ENCODE data around the gene CLEC4G. TPM values are rescaled to one million over a fixed set of nuclear protein-coding genes. Genes with fewer than 3 reads are reported as not detected.
"Not testable (repeated sequence)": the region's sequence is repeated elsewhere in the genome, so short reads cannot be mapped to it uniquely, and the experiment has no call there.

The CLEC4G gene
- total RNA-seq, 1 donor from 2014 or later: 1.1 TPM

- DNase-seq: no peak
- no peak for ATAC-seq (ENCODE audit: poor library complexity)
- intact Hi-C loops (cut with DNase I): no loop called here
Measured at GRCh38 chr19:7748756-7749155, 16.8 kb upstream of the CLEC4G start.

- DNase-seq (no peak), ATAC-seq (ENCODE audit: poor library complexity) (no peak)
- intact Hi-C loops (cut with DNase I): no loop called here
Measured at GRCh38 chr19:7748171-7748570, 16.3 kb upstream of the CLEC4G start.

- intact Hi-C loops (cut with DNase I): no loop called here
- DNase-seq (no peak), ATAC-seq (ENCODE audit: poor library complexity) (peak; percentile 34)
Measured at GRCh38 chr19:7746903-7747884, 15.3 kb upstream of the CLEC4G start, which contains the start of gene CD209. Gene CD209 (minus strand): TSS chr19:7747534. CDS start chr19:7747511, 23 bp downstream.

DNA sequence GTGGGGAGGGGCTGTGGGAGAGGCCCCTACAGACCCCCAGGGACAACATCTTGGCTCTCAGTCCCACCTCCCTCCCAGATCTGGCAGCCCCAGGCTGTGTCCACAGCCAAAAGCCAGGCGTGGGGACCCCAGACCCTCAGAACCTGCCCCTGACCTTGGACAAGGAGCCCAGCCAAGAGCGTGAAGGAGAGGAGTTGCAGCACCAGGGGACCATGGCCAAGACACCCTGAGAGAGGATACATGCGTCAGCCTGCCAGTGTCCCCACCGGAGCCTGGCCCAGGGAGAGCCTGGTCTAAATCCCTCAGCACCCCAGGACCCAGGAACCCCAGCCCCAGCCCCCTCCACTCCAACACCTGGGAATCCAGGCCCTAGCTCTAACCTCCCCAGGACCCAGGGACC lies 14.4 kb upstream of the CLEC4G start:
- ATAC-seq (ENCODE audit: poor library complexity); intact Hi-C loops (cut with DNase I); DNase-seq: not testable (repeated sequence)

GRCh38 chr19:7744871-7745650 lies 13.2 kb upstream of the CLEC4G start:
- ATAC-seq (ENCODE audit: poor library complexity): no peak
- DNase-seq: no peak
- intact Hi-C loops (cut with DNase I): no loop called here

DNA sequence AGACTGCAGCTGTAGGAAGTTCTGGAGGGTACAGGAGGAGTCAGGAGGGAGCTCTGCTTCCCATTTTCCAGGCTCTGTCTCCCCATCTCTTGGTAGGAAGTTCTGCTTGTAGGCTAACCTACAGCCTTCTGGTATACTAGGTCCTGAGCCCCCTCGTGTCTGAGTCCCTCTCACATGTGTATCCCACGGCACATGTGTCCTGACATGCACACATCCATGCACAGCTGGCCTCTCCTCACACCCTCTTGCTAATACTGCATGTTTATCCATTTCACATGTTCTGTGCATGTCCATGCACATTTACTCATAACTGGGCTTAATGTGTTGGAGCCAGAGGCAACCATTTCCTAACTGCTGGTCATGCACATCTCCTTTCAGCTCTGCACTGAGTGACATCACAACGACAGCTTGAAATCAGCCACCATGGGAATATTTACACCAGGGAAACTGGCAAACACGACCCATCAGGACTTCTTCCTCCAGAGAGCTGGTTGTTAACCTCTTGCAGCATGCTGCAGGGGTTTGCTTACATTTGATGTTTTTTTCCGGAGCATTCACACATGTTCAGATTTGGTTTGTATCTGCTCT lies 12.4 kb upstream of the CLEC4G start:
- DNase-seq: no peak
- ATAC-seq (ENCODE audit: poor library complexity): no peak
- intact Hi-C loops (cut with DNase I): no loop called here

DNA sequence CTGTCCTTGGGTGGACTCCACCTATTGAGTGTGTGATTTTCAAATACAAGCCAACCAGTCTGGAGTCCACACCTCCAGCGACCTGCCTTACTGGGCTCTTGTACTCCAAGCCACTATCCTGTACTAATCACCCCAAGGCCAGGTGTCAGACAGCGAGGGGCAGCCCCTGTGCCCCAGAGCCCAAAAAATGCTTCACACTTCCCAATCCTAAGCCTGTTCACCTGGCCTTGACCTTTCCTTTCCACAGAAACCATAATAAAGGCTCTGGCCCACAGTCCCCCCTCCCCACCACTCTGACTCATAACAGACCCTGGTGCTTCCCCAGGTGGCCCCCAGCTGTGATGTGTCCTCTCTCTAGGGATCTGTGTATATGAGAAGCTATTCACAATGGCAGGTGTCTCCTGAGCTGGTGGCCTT lies 11.5 kb upstream of the CLEC4G start:
- ATAC-seq (ENCODE audit: poor library complexity): no peak
- DNase-seq: no peak
- intact Hi-C loops (cut with DNase I): no loop called here

DNA sequence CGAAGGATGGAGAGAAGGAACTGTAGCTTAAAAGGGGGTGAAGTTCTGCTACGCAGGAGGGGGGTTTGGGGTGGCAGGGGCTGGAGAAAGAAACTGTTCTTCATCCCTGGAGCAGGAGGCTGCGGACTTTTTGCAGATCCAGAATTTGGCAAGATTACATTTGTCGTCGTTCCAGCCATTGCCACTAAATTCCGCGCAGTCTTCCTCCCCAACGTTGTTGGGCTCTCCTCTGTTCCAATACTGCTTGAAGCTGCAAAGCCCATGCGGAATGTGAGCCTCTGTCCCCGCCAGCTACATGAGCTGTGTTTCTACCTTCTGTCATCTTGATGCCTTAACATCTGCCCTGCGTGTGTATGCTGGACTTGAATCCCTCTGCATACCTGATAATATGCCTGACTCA lies 11.1 kb upstream of the CLEC4G start:
- DNase-seq: no peak
- intact Hi-C loops (cut with DNase I): no loop called here
- no peak for ATAC-seq (ENCODE audit: poor library complexity)

GRCh38 chr19:7742575-7742974 lies 10.7 kb upstream of the CLEC4G start:
- intact Hi-C loops (cut with DNase I): no loop called here
- ATAC-seq (ENCODE audit: poor library complexity) (no peak), DNase-seq (no peak)

DNA sequence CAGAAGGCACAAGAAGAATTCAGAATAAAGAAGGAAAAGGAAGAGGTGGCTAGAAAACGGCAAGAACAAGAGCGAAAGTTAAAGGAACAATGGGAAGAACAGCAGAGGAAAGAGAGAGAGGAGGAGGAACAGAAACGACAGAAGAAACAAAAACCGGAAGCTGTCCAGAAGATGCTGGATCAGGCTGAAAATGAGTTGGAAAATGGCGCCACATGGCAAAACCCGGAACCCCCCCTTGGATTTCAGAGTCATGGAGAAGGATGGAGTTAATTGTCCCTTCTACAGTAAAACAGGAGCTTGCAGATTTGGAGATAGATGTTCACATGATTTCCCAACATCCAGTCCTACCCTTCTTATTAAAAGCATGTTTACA lies 8.8 kb upstream of the CLEC4G start:
- intact Hi-C loops (cut with DNase I): no loop called here
- no peak for DNase-seq
- no peak for ATAC-seq (ENCODE audit: poor library complexity)

- no peak for DNase-seq
- no peak for ATAC-seq (ENCODE audit: poor library complexity)
- intact Hi-C loops (cut with DNase I): no loop called here
Measured at GRCh38 chr19:7739801-7740681, 8.1 kb upstream of the CLEC4G start.

GRCh38 chr19:7739211-7739755 lies 7.4 kb upstream of the CLEC4G start:
- ATAC-seq (ENCODE audit: poor library complexity) (no peak), DNase-seq (no peak)
- intact Hi-C loops (cut with DNase I): no loop called here

DNA sequence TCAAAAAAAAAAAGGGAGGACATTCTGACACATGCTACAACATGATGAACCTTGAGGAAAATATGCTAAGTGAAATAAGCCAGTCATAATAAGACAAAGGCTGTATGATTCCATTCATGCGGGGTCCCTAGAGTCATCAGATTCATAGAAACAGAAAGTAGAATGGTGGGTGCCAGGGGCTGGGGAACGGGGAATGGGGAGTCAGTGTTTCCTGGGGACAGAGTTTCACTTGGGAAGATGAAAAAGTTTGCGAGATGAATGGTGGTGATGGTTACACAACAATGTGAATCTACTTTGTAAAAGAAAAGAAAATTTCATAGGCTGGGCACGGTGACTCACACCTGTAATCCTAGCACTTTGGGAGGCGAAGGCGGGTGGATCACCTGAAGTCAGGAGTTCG lies 6.1 kb upstream of the CLEC4G start:
- DNase-seq (no peak), ATAC-seq (ENCODE audit: poor library complexity) (no peak)
- intact Hi-C loops (cut with DNase I): no loop called here

- ATAC-seq (ENCODE audit: poor library complexity) (no peak), DNase-seq (no peak)
- intact Hi-C loops (cut with DNase I): no loop called here
Measured at GRCh38 chr19:7737215-7737614, 5.3 kb upstream of the CLEC4G start.

- intact Hi-C loops (cut with DNase I): no loop called here
- DNase-seq (no peak), ATAC-seq (ENCODE audit: poor library complexity) (no peak)
Measured at GRCh38 chr19:7736148-7736547, 4.2 kb upstream of the CLEC4G start.

DNA sequence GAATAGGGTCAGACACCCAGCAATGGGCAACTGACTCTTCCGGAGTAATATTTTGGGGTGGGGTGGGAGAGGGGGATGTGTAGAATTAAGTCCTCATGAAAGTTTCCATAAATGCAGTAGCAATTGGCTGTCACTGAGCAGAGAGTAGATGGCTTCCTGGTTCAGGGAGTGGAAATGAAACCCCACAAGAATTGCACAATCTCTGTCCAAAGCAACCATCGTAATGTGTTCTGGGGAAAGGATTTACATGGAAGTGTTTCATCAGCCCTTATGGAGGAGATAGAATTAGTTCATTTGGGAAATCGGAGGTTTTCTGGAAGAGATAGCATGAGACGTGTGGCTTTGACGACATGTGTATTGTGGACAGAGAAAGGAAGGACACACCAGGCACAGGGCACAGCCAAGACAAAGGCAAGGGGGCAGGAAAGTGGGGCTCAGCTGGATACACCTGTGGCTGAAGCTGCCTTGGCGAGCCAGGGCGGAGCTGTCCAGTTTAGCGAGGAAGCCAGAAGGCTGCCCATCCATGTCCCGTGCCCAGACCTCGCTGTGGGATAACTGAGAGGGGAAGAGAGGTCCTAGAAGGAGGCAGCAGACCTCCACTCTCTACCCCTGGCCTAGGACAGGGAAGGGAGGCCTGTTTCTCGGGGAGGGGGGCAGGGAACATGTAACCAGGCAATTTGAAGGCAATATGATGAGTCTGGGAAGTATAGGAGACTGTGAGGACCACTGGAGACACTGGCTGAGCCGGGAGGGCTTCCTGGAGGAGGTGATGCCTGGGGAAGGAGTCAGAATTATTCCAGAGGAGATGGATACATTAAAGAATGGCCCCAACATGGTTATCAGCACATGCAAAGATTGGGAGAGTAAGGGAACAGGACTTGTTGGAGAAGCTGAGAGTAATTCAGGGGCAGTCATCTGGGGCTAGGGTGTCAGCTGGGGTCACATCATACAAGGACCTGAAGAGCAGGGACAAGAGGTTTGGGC lies 2.6 kb upstream of the CLEC4G start:
- no peak for DNase-seq
- peak; percentile 68 for ATAC-seq (ENCODE audit: poor library complexity)
- intact Hi-C loops (cut with DNase I): no loop called here

DNA sequence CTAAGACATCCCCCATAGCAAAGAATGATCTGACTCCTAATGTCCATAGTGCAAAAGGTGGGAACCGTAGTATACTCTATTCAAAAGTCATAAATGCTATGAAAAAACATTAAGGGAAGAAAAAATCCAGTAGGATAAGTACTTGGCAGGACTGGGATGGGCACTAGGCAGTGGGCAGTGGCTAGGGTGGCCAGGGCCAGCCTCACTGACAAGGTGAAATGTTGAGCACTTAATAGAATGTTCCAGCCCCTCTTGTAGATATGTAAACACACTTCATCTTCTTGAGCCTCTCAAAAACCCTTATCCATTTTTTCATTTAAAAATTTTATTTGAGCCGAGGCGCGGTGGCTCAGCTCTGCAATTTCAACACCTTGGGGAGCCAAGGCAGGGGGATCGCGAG lies 1.5 kb upstream of the CLEC4G start:
- intact Hi-C loops (cut with DNase I): no loop called here
- ATAC-seq (ENCODE audit: poor library complexity) (no peak), DNase-seq (no peak)

All from Right ventricle myocardium superior (tissue), 1 donor.